Smooth muscle cell of the brain vasculature (primary cell): ENCODE measurements around the gene OPRPN.

Source experiments
- DNase-seq: peaks from one replicate; pipeline ENCODE4 v3.0.0-alpha.2; 2012; ENCODE audit warnings: low read depth, low spot score

The OPRPN gene

DNA sequence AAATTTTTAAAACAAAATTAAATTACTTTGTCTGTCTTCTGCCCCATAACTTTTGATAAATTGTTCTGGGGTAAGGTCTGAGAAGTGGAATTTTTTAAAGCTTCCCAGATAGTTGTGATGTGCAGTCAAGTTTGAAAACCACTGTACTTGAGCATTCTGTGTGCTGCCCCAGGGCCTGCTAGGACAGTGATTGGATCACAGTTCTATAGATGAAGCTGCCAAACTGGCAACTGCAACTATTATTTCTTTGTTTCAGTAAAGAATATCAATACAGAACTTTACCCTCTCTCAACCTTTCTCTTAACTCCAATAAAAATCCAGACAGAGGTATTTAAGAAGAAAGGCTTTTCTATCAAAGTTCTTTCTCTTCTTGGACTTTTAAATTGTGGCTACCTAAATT lies at the start of gene OPRPN:
TSS of gene OPRPN (plus strand) at position 361 of the 400 bp plus-strand sequence. CDS start 1,346 bp downstream, outside the sequence.
- DNase-seq, result no peak

- DNase-seq, result no peak
These were observed 41.6 kb upstream of the OPRPN start for GRCh38 chr4:70356185-70356584.

- no peak for DNase-seq
These were observed 38.6 kb upstream of the OPRPN start for GRCh38 chr4:70359115-70359661.

- no peak for DNase-seq
These were observed 37.3 kb upstream of the OPRPN start, which contains the start of gene SMR3A for GRCh38 chr4:70360460-70360859. Gene SMR3A, plus strand, starts transcription at chr4:70360760. Its CDS starts 1,356 bp downstream, at chr4:70362116.

DNA sequence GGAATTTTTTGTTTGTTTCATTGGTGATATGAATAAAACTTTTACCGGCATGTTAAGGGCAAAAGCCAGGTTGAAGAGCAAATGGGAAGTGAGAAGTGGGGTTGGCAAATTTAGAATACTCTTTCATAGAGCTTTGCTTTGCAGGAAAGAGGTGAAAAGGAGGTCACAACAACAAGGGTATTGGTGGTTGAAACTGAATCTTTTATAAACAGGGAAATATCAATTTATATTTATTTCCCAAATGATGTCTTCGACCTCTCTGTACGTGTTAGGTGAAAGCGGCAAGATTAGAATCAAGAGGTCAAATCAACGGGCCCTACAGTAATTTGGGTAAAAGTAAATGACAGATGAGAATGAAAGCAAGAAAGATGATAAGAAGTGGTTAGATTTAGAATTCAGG lies 33.7 kb upstream of the OPRPN start:
- no peak for DNase-seq

DNA sequence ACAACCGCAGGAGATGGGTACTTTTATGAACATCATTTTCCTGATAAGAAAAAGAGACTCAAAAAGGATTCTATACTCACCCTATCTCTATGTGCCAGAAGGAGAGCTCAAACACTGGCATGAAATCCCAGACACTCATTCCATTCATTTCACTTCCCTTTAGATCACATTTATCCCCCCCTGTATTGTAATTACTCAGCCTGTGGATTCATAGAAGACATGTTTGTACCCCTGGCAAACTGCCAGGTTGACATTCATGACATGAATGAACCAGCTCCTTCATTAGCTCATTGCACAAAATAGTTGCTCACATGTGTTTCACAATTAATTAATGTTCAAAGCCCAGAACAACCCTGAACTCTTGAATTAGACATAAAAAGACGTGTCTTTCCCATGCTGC lies 32.3 kb upstream of the OPRPN start:
- DNase-seq, result no peak

DNA sequence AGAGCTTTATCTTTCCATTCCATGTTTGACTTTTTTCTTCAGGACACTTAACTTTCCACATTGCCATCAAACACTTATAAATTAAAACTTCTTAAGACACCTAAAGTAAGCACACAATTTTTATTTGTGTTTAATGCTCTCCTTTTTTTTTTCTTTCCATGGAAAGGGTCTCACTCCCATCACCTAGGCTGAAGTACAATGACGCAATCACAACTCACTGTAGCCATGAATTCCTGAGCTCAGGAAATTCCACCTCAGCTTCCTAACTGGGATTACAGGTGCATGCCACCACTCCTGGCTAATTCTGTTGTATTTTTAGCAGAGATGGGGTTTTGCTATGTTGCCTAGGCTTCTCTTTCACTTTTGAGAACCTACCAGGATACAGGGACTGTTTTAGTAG lies 29.9 kb upstream of the OPRPN start:
- DNase-seq, result no peak

DNA sequence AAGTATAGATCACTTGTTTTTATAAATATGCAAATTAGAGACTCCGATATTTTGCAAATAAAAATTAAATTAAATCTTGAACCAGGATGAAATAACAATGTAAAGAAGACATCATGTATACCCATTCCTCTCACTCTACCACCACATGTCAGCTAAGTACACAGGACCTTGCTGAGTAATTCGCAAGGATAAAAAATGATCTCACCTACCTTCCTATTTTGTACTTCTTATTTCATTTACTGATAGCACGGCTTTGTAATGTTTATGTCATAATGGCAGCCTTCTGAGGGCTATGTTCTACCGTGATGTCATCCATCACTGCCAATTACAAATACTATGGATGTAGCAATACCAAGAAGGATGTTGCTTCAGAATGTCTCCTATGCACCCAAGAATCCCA lies 25.8 kb upstream of the OPRPN start:
- no peak for DNase-seq

DNA sequence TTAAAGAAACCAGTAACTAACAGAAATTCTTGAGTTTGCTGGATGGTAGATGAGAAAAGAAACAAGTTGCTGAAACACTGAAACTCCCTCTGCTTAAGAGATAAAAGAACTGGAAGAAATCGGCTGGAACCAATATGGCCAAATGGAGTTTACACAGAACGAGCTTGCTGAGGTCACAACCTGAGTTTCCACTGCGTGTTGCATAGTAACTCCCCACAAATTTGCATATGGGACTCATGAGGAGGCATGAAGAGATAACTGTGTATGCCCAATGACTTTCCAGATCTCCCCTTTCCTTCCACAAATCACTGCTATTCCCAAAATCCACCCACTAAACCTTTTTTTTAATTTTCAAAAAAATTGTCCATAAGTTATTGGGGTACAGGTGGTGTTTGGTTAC lies 25.0 kb upstream of the OPRPN start:
- DNase-seq, result no peak

- DNase-seq, result no peak
These were observed 17.2 kb upstream of the OPRPN start for GRCh38 chr4:70380578-70380977.

DNA sequence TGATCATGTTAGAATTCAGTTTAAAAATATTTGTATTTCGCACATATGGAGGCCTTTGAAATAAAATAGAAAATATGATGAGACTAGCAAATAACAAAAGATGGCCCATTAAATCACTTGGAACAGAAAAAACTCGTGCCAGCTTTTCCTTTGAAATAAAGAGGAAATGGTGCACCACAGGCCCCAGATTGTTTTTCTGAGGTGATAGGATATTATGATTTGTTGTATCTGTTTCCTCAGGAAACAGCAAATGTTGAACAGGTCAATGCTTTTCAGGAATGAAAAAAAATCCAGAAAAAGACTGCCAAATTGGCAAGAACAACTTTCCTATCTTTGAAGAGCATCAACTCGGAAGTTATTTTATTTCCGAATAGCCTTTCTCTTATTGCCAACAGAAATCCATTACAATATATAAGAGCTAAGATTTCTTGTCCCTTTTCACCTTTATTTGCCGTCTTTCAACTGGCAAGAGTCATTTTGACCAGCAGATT lies 15.0 kb upstream of the OPRPN start, which contains the start of gene SMR3B:
TSS of gene SMR3B (plus strand) at position 441 of the 491 bp plus-strand sequence. CDS start 1,380 bp downstream, outside the sequence.
- DNase-seq, result no peak

DNA sequence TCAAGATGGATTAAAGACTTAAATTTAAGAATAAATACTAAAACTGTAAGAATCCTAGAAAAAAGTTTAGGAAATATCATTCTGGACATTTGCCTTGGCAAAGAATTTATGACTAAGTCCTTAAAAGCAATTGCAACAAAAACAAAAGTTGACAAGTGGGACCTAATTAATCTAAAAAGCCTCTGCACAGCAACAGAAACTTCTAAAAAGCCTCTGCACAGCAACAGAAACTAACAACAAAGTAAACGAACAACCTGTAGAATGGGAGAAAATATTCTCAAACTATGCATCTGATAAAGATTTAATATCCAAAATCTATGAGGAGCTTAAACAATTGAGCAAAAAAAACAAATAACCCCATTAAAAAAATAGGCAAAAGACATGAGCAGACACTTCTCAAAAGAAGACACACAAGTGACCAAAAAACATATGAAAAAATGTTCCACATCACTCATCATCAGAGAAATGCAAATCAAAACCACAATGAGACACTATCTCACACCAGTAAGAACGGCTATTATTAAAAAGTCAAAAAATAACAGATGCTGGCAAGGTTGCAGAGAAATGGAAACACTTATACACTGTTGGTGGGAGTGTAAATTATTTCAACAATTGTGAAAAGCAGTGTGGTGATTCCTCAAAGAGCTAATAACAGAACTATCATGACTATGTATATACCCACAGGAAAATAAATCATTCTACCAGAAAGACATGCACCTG lies 5.5 kb upstream of the OPRPN start:
- no peak for DNase-seq

DNA sequence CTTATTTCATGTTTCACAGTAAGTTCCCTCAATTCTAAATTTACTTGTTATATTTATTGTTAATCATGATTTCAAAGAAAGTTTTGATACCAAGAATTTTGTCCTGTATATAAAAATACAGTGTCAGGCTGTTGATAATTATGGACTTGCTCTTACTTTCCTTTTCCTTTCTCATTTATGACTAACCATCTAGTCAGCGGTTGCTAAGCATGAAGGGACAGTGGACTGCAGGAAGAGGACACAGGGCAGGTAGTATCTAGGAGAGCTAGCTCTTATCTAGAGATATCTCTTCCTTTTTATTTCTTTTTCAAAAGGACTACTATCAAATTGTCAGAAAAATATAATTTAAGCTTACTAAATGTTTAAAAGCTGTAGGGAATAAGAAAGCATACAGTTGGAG lies 1.6 kb downstream of the OPRPN start:
- DNase-seq, result no peak

GRCh38 chr4:70402762-70403161 lies 5.0 kb downstream of the OPRPN start:
- DNase-seq, result no peak

DNA sequence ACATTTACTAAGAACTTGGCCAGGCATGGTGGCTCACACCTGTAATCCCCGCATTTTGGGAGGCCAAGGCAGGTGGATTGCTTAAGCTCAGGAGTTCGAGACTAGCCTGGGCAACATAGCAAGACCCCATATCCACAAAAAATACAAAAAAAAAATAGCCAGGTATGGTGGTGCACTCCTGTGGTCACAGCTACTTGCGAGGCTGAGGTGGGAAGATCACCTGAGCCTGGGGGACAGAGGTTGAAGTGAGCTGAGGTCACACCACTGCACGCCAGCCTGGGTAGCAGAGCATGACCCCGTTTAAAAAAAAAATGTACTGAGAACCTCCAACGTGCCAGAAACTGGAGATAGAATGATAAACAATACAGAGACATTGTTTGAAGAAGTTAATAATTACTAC lies 8.0 kb downstream of the OPRPN start:
- no peak for DNase-seq

DNA sequence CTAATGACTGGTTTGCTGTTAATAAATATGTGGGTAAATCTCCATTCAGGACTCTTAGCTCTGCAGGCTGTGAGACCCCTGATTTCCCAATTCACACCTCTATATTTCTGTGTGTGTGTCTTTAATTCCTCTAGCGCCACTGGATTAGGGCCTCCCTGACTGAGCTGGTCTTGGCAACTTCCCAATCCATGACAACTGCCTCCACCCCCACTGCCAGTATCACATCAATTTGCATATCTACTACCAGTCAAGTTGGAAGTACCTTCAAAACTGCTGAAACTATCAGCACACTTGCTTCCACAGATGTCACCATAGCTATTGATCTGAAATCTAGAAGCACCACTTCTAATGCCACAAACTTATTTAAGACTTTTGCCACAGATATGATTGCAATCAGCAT lies 27.6 kb downstream of the OPRPN start:
- DNase-seq, result no peak

- no peak for DNase-seq
These were observed 29.0 kb downstream of the OPRPN start for GRCh38 chr4:70426789-70427188.

- no peak for DNase-seq
These were observed 39.5 kb downstream of the OPRPN start for GRCh38 chr4:70437197-70437596.

- no peak for DNase-seq
These were observed 44.7 kb downstream of the OPRPN start for GRCh38 chr4:70442474-70442873.

DNA sequence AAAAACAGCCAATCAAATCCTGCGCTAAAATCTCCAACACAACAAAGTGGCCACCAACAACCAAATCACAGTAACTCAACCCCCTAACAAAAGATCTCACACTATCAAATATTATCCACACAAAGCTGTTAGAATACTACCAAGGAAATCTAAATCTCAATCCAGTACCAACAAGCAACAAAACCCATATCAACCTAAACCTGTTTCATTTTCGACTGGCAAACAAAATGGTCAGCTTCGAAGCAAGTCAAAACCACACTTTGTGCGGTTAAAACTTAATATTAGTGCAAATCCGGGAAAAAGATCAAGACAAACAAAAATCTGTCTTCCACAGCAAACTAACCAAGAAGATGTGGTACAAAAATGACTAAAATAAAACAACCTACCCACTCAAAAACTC lies 45.6 kb downstream of the OPRPN start:
- no peak for DNase-seq

DNA sequence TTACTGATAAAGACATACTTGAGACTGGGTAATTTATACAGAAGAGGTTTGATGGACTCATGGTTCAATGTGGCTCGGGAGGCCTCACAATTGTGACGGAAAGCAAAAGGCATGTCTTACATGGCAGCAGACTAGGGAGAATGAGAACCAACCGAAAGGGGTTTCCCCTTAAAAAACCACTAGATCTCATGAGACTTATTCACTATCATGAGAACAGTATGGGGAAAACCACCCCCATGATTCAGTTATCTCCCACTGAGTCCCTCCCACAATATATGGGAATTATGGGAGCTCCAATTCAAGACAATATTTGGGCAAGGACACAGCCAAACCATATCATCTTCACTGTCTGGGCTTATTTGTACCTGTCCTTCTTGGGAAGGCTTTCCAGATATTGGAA lies 51.5 kb downstream of the OPRPN start:
- DNase-seq, result no peak

GRCh38 chr4:70452946-70453345 lies 55.2 kb downstream of the OPRPN start:
- no peak for DNase-seq
